Measurements from ENCODE around the gene CENPM. TPM values are rescaled to one million over a fixed set of nuclear protein-coding genes. Genes with fewer than 3 reads are reported as not detected.

The CENPM gene
- total RNA-seq, 1 donor: 11.9 TPM

DNA sequence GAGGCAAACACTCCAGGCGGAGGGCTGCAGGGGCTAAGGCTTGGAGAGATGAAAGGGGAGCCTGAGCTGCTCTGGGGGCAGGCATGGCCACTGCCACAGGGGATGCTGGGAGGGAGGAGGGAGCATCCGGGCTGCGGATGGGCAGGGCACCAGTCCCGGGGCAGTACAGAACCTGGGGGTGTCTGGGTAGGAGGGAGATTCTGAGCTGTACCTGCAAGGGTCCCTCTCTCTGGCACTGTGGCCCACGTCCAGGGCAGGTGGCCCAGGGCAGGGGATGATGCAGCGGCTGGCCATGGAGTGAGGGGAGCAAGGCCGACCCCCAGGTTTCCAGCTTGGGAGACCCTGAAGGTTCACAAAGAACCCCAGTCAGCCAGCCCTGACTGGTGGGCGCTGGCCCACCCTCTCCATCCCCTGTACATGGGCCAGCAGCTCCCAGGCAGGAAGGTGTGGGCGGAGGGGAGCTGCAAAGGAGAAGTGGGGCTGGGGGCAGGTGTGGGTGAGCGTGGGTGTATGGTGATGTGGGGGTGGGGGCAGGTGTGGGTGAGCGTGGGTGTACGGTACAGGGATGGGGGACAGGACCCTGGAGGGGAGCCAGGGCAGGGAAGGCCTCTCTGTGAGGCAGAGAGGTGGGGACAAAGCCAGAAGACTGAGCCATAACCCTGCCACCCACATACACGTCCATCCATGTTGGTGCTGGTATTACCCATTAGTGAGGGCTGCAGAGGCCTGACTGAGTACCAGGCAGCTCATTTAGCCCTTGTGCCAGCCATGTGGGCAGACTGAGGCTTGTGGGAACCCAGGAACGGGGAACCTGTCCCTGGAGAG, 18.1 kb downstream of the CENPM start:
- Histone ChIP-seq H3K4me1 (ENCODE audit: insufficient read depth, low read length) (peaks cover 54% of the 10 kb centered on the region), H3K9me3 (ENCODE audit: low read depth, low read length) (no peaks in the 10 kb centered on the region), H3K27me3 (ENCODE audit: insufficient read depth, low read length) (peaks cover 12% of the 10 kb centered on the region), H3K4me3 (ENCODE audit: low read length) (no peak overlapping the region)

DNA sequence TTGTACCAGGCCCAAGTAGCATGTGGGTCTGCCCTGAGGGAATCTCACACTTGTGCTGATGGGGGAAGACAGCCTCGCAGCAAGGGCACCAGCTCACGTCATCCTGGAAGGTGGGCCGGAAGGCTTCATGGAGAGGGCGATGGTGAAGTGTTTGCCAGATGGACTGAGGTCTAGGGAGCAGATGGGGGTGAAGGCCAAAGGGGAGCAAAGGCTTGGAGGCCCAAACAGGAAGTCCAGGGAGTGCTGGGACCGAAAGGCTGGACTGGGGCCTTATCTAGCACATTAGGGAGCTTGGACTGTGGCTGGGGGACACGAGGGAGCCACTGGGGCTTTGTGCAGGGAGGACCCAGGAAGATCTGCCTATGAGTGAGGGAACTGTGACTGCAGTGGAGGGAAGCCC, 19.1 kb downstream of the CENPM start:
- Histone ChIP-seq H3K9me3 (ENCODE audit: low read depth, low read length) (no peaks in the 10 kb centered on the region), H3K27me3 (ENCODE audit: insufficient read depth, low read length) (peaks cover 12% of the 10 kb centered on the region), H3K4me3 (ENCODE audit: low read length) (no peak overlapping the region), H3K4me1 (ENCODE audit: insufficient read depth, low read length) (peaks cover 44% of the 10 kb centered on the region)

DNA sequence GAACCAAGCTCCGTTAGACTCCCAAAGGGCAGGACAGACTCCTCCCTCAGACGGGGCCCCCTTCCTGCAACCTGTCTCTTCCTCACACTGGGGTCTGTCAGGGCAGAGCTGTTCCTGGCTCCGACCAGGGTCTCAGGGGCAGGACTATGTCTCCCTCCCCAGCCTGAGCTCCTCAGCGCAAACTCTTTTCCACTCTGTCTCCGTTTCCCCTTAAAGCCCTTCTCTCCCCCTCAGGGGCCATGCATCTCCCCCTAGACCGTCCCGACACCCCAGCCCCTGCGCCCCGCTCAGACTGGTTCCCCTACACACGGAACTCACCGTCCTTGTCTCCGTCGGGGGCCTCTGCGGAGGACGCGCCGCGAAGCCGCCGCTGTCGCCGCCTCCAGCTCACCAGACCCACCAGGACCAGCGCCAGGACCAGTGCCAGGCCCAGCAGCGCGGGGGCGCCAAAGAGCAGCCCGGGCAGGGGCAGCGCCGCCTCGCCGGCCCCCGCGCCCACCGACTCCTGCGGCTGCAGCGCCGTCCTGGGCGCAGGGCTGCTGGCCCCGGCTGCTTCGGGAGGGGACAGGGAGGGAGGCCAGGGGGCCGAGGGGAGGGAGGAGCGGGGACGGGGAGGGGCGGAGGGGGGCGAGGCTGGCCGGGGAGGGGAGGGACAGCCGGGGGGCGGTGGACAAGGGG, 21.0 kb downstream of the CENPM start:
- H3K4me3 ChIP-seq (ENCODE audit: low read length): peak overlapping the region; percentile 46
- H3K4me1 ChIP-seq (ENCODE audit: insufficient read depth, low read length): peaks cover 35% of the 10 kb centered on the region
- H3K9me3 ChIP-seq (ENCODE audit: low read depth, low read length): no peaks in the 10 kb centered on the region
- H3K27me3 ChIP-seq (ENCODE audit: insufficient read depth, low read length): peaks cover 12% of the 10 kb centered on the region

DNA sequence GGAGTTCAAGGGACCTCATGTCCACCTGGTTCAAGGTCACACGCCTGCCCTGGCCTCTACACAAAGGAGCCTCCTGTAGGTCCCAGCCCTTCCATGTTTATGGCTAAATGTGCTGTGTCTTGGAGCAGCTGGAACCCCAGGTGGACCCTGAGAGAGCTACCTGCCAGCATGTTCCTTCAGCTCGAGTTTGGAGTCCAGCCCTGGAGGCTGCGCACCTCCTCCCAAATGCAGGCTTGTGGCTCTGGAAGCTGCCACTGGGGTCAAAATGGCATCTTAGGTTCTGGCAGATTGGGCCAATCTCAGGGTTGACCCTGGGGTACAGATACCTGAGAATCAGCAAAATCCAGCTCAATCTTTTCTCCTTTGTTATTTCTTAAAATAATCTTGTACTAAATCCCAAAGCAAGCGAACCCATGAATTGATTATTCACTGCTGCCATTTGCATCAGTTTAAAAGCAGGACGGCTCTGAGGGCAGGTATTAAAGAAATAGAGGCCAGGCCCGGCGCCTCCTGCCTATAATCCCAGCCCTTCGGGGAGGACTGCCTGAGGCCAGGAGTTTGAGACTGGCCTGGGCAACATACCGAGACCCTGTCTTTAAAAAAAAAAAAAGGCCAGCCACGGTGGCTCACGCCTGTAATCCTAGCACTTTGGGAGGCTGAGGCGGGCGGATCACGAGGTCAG, 23.2 kb downstream of the CENPM start:
- H3K4me1 ChIP-seq (ENCODE audit: insufficient read depth, low read length): peaks cover 54% of the 10 kb centered on the region
- no peaks in the 10 kb centered on the region for H3K9me3 ChIP-seq (ENCODE audit: low read depth, low read length)
- H3K27me3 ChIP-seq (ENCODE audit: insufficient read depth, low read length): peaks cover 12% of the 10 kb centered on the region
- no peak overlapping the region for H3K4me3 ChIP-seq (ENCODE audit: low read length)

DNA sequence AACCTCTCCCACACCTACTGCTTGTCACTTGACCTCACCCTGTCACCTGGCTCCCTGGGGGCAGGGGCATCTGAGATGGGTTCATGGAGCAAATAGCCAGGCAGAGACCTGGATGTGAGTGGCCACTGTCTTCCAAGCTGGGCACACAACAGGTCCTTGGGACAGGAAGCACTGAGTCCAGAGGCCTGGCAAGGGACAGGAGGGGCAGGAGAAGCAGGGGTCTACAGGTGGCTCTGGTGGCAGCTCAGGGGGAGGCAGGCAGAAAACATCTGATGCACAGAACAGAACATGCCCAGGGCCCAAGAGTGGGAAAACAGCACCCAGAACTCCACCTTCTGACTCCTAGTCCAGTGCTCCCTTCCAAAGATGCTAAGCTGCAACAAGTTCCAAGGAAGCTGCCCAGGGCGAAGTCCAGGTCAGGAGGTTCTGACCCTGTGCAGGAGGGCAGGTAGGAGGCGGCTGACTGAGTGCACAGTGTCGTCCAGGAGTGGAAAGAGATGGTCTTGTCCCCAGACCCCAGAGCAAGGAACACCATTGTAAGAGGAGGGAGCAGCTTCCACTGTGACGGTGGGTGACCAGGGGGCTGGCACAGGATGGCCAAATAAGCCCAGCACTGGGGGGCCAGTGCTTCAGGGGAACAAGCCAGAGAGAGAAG, 23.9 kb downstream of the CENPM start:
- H3K27me3 ChIP-seq (ENCODE audit: insufficient read depth, low read length): peaks cover 12% of the 10 kb centered on the region
- H3K4me3 ChIP-seq (ENCODE audit: low read length): no peak overlapping the region
- H3K9me3 ChIP-seq (ENCODE audit: low read depth, low read length): no peaks in the 10 kb centered on the region
- H3K4me1 ChIP-seq (ENCODE audit: insufficient read depth, low read length): peaks cover 55% of the 10 kb centered on the region

DNA sequence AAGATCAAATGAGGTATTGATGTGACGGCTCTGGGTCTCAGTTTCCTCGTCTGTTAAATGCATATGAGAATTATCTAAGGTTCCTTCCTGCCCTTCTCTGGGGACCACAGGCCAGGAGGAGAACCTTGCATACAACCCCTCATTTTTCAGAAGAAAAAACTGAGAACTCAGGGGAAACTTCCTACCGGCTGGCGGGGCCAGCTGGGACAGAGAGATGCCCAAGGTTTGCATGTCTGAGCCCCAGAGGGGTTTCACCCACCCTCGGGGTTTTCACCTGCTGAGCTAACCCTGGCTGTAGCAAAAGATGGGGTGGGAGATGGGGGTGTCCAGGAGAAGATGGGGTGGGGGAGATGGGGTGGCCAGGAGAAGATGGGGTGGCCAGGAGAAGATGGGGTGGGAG, 24.6 kb downstream of the CENPM start:
- H3K9me3 ChIP-seq (ENCODE audit: low read depth, low read length): no peaks in the 10 kb centered on the region
- peaks cover 54% of the 10 kb centered on the region for H3K4me1 ChIP-seq (ENCODE audit: insufficient read depth, low read length)
- peaks cover 10% of the 10 kb centered on the region for H3K27me3 ChIP-seq (ENCODE audit: insufficient read depth, low read length)
- no peak overlapping the region for H3K4me3 ChIP-seq (ENCODE audit: low read length)

DNA sequence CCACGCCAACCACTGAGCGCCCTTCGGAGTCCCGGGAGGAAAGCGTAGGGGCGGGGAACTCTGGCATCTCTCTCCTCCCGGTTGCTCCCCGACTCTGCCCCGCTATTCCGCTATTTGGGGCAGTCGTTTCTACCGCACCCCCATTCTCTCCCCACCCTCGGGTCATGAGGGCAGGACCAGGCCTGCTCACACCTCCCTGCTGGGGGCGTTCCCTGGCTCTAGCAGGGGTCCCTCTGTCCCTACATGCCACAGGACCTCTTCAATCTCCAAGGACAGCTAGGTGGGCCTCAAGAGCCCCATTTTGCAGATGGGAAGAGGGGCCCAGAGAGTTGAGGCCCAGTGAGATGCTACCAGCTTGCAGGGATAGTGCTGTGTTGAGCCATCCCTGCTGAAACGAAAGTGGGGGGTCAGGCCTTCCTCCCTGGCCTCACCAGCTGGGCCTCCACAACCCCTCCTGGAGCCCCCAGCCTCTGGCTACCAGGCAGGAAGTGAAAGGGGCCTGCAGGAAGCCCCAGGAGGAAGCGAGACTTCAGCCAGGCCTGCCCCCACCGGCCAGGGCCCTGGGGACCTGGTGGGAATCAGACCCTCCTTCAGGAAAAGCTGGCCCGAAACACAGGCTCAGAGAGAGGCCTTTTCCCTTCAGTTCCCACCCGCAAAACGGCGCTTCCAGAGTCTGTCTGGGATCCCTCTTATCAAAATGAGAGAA, 26.5 kb downstream of the CENPM start:
- Histone ChIP-seq H3K4me3 (ENCODE audit: low read length) (no peak overlapping the region), H3K9me3 (ENCODE audit: low read depth, low read length) (no peaks in the 10 kb centered on the region), H3K4me1 (ENCODE audit: insufficient read depth, low read length) (peaks cover 41% of the 10 kb centered on the region), H3K27me3 (ENCODE audit: insufficient read depth, low read length) (peaks cover 20% of the 10 kb centered on the region)

DNA sequence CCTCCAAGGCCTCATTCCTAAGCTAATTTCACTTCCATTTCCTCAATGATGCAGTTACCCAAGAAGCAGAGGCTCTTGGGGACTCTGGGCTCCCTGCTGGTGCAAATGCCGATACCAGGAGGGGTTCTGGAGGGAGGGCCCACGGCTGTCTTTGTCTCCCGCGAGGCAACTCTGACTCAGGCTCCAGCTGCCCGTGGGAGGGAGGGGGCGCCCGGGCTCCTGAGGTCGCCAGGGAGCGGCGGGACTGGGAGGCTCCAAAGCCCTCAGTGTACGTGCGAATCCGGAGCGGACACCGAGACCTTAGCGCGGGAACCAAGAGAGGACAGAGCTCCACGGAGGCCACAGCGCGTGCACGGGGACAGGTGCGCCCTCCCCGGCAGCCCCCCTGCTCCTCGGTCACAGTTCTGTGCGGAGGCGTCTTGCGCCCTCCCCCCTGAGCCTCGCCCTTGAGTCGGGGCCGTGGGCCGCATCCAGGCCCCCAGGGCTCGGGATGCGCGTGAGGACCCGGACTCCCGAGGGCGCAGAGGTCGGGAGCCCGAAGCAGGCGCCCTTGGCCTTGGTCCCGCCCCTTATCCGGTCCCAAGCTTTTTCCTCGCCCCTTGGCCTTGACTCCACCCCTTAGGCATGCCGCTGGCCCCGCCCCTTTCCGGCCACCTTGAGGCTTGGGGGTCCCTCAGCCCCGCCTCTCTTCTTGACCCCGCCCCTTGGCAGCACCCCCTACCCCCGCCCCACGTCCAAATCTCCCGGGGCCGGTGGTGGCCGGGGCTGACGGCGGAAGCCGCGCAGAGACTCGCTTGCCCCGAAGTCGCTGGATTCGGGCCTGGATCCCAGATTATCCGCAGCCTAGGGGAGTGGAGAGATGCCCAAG, 27.4 kb downstream of the CENPM start:
- Histone ChIP-seq H3K27me3 (ENCODE audit: insufficient read depth, low read length) (peaks cover 18% of the 10 kb centered on the region), H3K9me3 (ENCODE audit: low read depth, low read length) (no peaks in the 10 kb centered on the region), H3K4me3 (ENCODE audit: low read length) (peak overlapping the region; percentile 38), H3K4me1 (ENCODE audit: insufficient read depth, low read length) (peaks cover 45% of the 10 kb centered on the region)

DNA sequence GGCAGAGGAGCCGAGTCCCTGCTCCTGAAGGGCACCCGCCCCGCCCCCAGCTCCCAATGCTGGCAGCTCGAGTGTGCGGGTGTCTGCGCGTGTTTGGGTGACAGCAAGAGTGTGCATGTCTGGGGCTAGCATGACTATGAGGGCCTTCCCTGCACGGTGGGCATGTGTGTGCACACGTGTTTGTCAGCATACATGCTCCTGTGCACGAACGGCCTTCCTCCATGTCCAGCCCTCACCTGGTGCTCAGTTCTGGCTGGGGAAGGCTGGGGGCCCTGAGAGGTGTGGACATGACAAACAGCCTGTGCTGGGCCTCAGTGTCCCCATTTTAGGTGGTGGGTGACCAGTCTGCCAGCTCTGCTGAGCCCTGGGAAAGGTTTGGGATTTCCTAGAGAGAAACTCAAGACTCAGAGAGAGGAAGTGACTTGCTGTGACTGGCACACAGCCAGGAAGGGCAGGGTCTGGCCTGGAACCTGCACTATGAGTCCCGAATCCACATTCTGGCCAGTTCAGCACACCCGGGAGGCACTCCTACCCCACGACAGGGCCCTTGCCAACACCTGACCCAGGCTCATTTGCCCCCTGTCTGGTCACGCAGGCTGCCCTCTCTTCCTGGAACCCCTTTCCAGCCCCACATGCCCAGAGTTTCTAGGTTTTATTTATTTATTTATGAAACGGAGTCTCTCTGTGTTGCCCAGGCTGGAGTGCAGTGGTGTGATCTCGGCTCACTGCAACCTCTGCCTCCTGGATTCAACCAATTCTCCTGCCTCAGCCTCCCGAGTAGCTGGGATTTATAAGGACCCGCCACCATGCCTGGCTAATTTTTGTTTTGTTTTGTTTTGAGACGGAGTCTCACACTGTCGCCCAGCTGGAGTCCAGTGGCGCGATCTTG, 28.8 kb downstream of the CENPM start:
- Histone ChIP-seq H3K4me3 (ENCODE audit: low read length) (no peak overlapping the region), H3K27me3 (ENCODE audit: insufficient read depth, low read length) (peaks cover 22% of the 10 kb centered on the region), H3K4me1 (ENCODE audit: insufficient read depth, low read length) (peaks cover 50% of the 10 kb centered on the region), H3K9me3 (ENCODE audit: low read depth, low read length) (no peaks in the 10 kb centered on the region)

DNA sequence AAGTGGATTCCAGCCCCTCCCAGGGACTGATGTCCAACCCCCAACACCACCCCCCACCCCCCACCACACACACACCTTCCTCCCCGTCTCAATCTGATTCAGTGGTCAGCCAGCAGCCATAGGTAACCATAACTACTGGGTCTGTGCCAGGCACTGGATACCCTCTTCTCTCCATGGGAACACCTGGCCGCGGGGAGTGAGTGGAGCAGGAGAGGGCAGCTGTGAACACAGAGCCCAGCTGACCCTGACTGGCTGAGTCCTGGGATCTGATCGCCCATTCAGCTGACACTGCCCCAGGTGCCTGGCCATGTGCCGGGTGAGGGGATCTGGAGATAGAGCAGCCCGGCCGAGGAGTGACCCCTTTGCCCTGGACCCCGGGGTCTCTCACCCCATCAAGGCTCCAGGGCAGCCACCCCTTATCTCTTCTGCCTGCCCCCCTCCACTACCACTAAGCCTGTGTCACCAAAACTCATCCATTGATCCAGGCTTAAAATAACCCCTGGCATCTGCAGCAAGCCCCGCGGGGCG, 29.5 kb downstream of the CENPM start:
- Histone ChIP-seq H3K4me3 (ENCODE audit: low read length) (no peak overlapping the region), H3K9me3 (ENCODE audit: low read depth, low read length) (no peaks in the 10 kb centered on the region), H3K4me1 (ENCODE audit: insufficient read depth, low read length) (peaks cover 50% of the 10 kb centered on the region), H3K27me3 (ENCODE audit: insufficient read depth, low read length) (peaks cover 29% of the 10 kb centered on the region)

DNA sequence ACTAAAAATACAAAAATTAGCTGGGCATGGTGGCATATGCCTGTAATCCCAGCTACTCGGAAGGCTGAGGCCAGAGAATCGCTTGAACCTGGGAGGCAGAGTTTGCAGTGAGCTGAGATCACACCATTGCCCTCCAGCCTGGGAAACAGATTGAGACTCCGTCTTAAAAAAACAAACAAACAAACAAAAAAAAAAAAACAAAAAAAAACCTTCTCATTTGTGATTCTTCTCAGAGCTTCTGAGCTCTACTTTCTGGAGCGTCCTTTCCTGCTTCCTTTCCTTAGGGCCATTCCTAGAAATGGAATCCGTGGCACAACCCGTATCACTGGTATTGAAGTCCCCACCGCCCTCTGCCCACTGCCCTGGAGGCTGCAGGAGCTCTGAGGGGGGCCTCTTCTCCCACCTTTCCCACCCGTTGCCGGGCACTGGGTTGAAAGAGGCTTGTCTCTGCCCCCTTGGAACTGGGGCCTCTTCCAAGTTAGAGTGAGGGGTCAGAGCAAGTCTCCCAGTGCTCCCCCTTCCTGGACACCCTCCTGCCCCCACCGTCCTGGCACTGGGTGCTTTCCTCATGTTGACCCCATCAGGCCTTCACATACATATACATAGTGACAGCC, 30.1 kb downstream of the CENPM start:
- Histone ChIP-seq H3K4me1 (ENCODE audit: insufficient read depth, low read length) (peaks cover 50% of the 10 kb centered on the region), H3K4me3 (ENCODE audit: low read length) (no peak overlapping the region), H3K9me3 (ENCODE audit: low read depth, low read length) (no peaks in the 10 kb centered on the region), H3K27me3 (ENCODE audit: insufficient read depth, low read length) (peaks cover 35% of the 10 kb centered on the region)

DNA sequence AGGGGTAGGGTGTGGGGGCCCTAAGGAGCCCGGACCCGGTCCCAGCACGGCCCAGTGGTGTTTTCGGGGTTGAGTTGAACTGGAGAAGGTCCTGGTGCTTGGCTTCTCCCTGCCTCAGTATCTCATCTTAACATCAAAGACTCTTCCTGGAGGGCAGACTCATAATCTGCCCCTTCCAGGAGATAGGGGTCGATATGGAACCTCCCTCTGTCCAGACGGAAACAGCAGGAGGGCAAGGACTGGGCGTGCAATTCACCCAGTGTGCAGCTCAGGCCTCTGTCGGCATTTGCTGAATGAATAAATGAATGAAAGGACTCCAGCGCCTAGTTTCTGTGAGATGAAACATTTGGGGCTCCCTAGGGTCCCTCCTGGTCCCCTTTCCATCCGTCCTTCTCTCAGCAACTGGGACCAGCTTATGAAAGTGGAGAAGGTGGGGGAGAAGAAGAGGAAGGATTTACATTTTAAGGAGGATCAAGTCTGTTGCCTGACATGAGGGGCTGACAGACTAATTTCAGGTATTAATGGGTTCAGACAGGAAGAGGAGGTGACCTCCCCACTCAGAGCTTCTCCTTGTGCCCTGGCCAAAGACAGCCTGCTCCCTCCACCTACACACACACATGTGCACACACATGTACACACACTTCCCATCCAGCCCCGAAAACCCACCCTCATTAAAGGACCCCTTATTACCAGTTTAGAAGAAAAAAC, 31.0 kb downstream of the CENPM start:
- Histone ChIP-seq H3K27me3 (ENCODE audit: insufficient read depth, low read length) (peaks cover 44% of the 10 kb centered on the region), H3K4me1 (ENCODE audit: insufficient read depth, low read length) (peaks cover 53% of the 10 kb centered on the region), H3K4me3 (ENCODE audit: low read length) (no peak overlapping the region), H3K9me3 (ENCODE audit: low read depth, low read length) (no peaks in the 10 kb centered on the region)

Measured in mononuclear cell (primary cell).